Effector memory CD4-positive, alpha-beta T cell (primary cell): ENCODE measurements around the gene CATSPERZ.
"Not testable (repeated sequence)": the region's sequence is repeated elsewhere in the genome, so short reads cannot be mapped to it uniquely, and the experiment has no call there.

Experiments
- DNase-seq, 3 donors: peaks; one replicate each; pipeline ENCODE4 v3.0.0-alpha.2; 2020
- H3K27ac ChIP-seq: 2 replicates; pipeline ENCODE4 v1.7.0; 2013; ENCODE audit warnings: mild to moderate bottlenecking, low read length, moderate library complexity; ENCODE audit not compliant: insufficient read depth, poor library complexity, severe bottlenecking
- H3K27me3 ChIP-seq: replicated peaks from 2 replicates; pipeline ENCODE4 v1.7.0; 2013; ENCODE audit warnings: mild to moderate bottlenecking, low read length; ENCODE audit not compliant: insufficient read depth, control insufficient read depth, poor library complexity, severe bottlenecking
- H3K36me3 ChIP-seq: 2 replicates; pipeline ENCODE4 v1.7.0; 2013; ENCODE audit warnings: mild to moderate bottlenecking, low read length, moderate library complexity; ENCODE audit not compliant: control insufficient read depth, insufficient read depth
- H3K4me1 ChIP-seq: 2 replicates; pipeline ENCODE4 v1.7.0; 2013; ENCODE audit warnings: low read length, mild to moderate bottlenecking; ENCODE audit not compliant: control insufficient read depth, insufficient read depth, poor library complexity, severe bottlenecking
- H3K4me3 ChIP-seq: 2 replicates; pipeline ENCODE4 v1.7.0; 2013; ENCODE audit warnings: low read length, low read depth, mild to moderate bottlenecking; ENCODE audit not compliant: insufficient read depth, poor library complexity, severe bottlenecking
- H3K9me3 ChIP-seq: 2 replicates; pipeline ENCODE4 v1.7.0; 2013; ENCODE audit warnings: mild to moderate bottlenecking, low read length, moderate library complexity; ENCODE audit not compliant: control insufficient read depth

CATSPERZ gene

DNA sequence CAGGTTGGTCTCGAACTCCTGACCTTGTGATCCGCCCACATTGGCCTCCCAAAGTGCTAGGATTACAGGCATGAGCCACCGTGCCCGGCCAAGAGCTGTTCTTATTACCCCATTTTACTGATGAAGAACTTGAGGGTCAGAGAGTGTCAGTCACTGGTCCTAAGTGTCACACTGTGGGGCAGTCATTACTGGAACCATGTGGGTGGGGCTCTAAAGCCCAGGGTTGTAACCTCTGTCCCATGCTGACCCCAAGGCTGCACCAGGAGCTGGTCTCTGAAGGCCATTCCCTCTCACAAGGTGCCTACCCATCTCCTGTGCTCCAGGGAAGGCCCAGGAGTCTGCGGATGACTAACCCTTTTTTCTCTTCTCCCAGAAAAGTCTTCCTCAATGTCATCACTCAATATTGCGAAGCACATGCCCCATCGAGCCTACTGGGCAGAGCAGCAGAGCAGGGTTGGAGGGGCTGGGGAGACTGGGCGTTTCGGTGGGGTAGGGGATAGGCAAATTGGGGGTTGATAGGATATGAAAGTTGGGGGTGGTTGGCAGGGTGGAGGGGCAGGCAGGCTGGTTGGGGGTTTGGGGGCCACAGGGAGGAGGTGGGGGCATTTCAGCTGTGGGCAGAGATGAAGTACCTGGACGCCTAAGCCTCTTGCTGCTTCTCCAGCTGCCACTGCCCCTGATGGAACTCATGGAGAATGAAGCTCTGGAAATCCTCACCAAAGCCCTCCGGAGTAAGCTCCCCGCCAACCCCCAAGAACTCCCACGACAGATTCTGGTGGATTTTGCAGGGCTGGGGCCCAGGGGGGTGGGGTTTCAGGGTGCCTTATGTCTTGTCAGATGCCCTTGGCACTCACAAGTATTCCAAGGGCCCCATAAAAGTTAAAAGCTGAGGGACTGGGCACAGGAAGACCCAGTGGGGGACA lies 3.2 kb downstream of the CATSPERZ start:
- H3K4me1 ChIP-seq, result peaks cover 45% of the 10 kb centered on the region
- DNase-seq, result no peak
- peak overlapping the region; percentile 88 for H3K27ac ChIP-seq

DNA sequence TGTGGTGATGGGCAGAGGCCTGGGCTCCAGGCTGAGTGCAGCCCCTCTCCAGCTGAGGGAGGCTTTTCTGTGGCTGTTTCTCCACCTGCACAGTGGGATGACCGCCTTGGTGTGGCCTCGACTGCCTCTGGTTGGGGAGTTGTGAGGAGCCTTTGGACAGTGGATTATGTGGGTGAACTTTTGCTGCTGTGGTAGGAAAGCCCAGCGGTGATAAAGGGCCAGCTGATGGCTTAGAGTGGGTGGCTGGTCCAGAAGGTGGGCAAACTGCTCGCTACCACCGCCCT lies 3.8 kb downstream of the CATSPERZ start:
- Histone ChIP-seq H3K27ac (peak overlapping the region; percentile 88), H3K4me1 (peaks cover 44% of the 10 kb centered on the region), H3K4me3 (peak overlapping the region; percentile 81), H3K9me3 (no peaks in the 10 kb centered on the region), H3K36me3 (no peaks in the 10 kb centered on the region), H3K27me3 (peaks cover 29% of the 10 kb centered on the region)
- no peak for DNase-seq

More for the DNA sequence above, 3.2 kb downstream of the CATSPERZ start:
- Histone ChIP-seq H3K4me3 (peak overlapping the region; percentile 81), H3K27me3 (peaks cover 35% of the 10 kb centered on the region), H3K36me3 (no peaks in the 10 kb centered on the region), H3K9me3 (no peaks in the 10 kb centered on the region)

DNA sequence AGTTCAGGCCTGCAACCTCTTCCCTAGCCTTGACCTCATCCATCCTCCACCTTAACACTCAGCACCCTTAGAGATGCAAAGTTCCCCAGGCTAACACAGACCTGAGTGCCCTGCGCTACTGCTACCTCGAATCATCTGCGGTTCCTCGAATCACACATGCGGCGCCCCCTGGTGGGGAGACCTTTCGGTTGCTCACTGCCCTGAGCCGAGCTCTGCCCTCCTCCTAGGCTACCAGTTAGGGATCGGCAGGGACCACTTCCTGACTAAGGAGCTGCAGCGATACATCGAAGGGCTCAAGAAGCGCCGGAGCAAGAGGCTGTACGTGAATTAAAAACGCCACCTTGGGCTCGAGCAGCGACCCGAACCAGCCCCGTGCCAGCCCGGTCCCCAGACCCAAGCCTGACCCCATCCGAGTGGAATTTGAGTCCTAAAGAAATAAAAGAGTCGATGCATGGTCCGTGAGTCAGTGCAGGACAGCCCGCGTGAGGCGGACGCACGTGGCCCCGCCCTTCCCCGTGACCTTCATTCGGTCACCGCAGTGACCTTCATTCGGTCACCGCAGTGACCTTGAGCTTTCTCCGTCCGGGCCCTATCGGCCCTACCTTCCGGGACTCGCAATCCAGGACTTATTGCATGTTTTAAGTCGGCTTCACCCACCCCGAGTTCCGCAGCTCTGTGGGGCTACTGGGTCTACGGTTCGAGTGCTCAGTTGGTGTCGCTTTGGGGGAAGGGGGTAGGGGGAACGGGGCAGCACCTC lies 4.3 kb downstream of the CATSPERZ start:
- Histone ChIP-seq H3K4me1 (peaks cover 39% of the 10 kb centered on the region), H3K4me3 (peak overlapping the region; percentile 81), H3K27me3 (peaks cover 24% of the 10 kb centered on the region), H3K36me3 (no peaks in the 10 kb centered on the region), H3K9me3 (no peaks in the 10 kb centered on the region), H3K27ac (peak overlapping the region; percentile 88)
- peak; percentile 77 to 88 (median 82) for DNase-seq

DNA sequence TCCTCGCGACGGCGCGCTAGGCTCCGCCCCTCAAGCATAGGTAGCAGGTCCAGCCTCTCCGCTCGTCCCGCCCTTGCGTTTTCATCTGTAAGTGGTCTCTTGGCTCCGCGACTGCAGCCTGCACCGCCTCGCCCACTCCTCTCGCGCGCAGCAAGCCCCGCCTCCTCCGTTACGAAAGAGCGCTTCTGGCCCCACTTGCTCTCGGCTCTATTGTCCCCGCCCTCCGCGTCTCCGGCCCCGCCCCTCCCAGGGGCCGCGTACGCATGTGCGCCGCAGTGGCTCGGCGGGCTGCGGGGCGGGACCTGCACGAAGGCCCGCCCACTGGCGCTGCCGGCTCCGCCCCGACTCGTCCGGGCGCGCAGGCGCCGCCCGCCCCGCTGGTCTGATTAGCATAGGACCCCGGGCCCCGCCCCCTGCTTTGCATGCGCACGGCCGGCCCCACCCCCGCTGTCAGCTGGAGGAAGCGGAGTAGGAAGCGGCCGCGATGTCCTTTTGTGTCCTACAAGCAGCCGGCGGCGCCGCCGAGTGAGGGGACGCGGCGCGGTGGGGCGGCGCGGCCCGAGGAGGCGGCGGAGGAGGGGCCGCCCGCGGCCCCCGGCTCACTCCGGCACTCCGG lies 5.0 kb downstream of the CATSPERZ start, which contains the start of gene ESRRA:
TSS of gene ESRRA (plus strand) at position 450 of the 616 bp plus-strand sequence. CDS start 1,656 bp downstream, outside the sequence.
- H3K9me3 ChIP-seq, result no peaks in the 10 kb centered on the region
- no peaks in the 10 kb centered on the region for H3K36me3 ChIP-seq
- DNase-seq, result peak; percentile 98 to 100 (median 99)
- H3K4me3 ChIP-seq, result peak within 1 kb of the TSS; percentile 81
- peak within 1 kb of the TSS; percentile 88 for H3K27ac ChIP-seq
- peaks cover 17% of the 10 kb centered on the region for H3K27me3 ChIP-seq
- H3K4me1 ChIP-seq, result peaks cover 32% of the 10 kb centered on the region

DNA sequence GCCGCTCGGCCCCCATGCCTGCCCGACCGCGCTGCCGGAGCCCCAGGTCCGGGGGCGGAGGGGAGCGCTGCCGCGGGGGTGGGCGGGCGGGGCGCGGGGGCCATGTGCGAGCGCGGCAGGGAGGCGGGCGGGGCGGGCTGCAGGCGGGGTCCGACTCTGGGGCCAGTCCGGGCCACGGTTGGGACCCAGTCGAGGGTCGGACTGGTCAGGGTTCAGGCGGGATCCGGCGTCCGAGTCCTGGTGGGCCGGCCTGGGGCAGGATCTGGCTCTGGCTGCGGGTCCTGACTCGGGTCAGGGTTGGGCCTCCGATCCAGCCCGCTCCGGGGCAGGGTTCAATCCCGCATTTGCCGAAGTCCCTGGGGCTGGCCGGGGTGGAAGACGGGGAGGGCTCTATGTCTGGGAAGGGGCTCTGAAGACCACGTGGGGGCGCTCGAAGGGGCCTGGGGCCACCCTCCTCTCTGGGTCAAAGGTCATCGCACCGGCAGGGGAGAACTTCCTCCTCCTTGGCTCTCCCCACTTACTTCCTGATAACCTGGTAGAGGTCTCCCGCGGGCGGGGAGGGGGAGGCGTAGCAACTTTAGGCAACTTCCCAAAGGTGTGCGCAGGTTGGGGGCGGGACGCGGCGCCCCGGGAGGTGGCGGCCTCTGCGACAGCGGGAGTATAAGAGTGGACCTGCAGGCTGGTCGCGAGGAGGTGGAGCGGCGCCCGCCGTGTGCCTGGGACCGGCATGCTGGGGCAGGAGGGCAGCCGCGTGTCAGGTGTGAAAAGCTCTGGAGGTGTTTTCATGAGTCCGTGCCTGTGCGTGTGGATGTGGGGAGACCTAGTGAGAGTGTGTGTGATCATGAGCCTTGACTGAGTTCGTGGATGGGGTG lies 5.8 kb downstream of the CATSPERZ start:
- Histone ChIP-seq H3K36me3 (no peaks in the 10 kb centered on the region), H3K4me3 (peak overlapping the region; percentile 65), H3K4me1 (peaks cover 25% of the 10 kb centered on the region), H3K9me3 (no peaks in the 10 kb centered on the region), H3K27me3 (peaks cover 10% of the 10 kb centered on the region), H3K27ac (peak overlapping the region; percentile 67)
- peak; percentile 50 to 67 (median 61) for DNase-seq

DNA sequence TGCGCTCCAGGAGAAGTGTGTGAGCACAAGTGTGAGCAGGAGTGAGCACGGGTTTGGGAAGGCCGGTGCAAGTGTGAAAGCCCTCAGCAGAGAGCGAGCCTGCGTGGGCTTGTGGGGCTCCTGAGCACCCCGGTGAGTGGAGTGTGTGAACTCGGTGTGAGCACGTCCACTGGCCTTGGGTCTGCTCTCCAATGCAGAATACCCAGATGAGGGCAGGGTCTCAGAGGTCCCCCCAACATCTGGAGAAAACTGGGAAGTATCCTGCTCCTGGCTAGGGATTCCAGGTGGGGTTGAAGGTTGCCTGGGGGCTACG lies 6.4 kb downstream of the CATSPERZ start:
- H3K4me1 ChIP-seq, result peaks cover 21% of the 10 kb centered on the region
- no peak for DNase-seq
- peaks cover 4% of the 10 kb centered on the region for H3K27me3 ChIP-seq
- H3K36me3 ChIP-seq, result no peaks in the 10 kb centered on the region
- H3K4me3 ChIP-seq, result peak overlapping the region; percentile 65
- H3K27ac ChIP-seq, result peak overlapping the region; percentile 67
- no peaks in the 10 kb centered on the region for H3K9me3 ChIP-seq

DNA sequence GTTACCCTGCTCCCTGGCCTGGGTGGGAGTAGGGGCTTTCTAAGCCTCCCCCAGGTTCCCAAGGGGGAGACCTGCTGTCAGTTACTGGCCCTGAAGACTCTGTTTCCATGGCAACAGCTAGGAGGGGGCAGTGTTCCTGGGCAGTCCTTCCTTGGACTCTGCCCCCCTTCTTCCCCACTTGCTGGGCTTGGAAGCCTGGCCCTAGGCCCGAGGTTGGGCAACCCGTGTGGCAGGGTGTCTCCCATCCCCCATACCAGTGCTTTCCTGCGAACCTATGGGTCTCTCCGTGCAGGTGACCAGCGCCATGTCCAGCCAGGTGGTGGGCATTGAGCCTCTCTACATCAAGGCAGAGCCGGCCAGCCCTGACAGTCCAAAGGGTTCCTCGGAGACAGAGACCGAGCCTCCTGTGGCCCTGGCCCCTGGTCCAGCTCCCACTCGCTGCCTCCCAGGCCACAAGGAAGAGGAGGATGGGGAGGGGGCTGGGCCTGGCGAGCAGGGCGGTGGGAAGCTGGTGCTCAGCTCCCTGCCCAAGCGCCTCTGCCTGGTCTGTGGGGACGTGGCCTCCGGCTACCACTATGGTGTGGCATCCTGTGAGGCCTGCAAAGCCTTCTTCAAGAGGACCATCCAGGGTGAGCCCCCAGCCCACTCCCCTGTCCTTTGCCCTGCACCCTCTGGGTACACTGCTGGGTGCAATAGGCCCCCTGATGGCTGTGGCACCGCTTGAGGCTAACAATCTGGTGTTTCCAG lies 6.9 kb downstream of the CATSPERZ start:
- H3K36me3 ChIP-seq, result no peaks in the 10 kb centered on the region
- no peaks in the 10 kb centered on the region for H3K27me3 ChIP-seq
- H3K9me3 ChIP-seq, result no peaks in the 10 kb centered on the region
- DNase-seq, result no peak
- H3K4me1 ChIP-seq, result peaks cover 19% of the 10 kb centered on the region
- no peak overlapping the region for H3K4me3 ChIP-seq
- H3K27ac ChIP-seq, result peak overlapping the region; percentile 67

DNA sequence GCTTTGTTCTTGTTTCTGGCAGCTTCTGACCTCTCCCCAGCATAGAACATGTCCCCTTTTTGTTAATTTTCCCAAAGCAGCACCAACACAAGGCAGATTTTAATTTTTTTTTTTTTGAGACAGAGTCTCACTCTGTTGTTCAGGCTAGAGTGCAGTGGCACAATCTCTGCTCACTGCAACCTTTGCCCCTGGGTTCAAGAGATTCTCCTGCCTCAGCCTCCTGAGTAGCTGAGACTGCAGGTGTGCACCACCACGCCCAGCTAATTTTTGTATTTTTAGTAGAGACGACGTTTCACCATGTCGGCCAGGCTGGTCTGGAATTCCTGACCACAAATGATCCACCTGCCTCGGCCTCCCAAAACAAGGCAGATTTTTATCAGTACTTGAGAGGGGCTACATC lies 7.6 kb downstream of the CATSPERZ start:
- not testable (repeated sequence) for DNase-seq, H3K36me3 ChIP-seq, H3K9me3 ChIP-seq, H3K27ac ChIP-seq, H3K27me3 ChIP-seq, H3K4me3 ChIP-seq
- H3K4me1 ChIP-seq, result peaks cover 19% of the 10 kb centered on the region

DNA sequence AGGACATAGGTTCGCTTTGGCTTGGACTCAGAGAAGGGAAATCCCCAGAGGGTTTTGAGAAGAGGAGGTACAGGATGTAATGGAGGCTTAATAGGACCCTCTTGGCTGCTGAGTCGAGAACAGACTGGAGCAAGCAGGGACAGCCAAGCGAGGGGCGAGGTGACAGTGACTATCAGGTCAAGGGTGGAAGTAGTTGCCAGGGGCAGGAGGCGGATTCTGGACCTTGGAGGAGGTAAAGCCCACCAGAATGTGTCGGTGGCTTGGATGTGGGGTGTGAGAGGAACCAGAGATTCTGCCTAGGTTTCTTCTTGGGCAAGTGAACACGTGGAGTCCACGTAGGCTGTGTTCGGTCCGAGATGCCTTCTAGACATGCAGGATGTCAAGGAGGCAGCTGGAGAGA lies 12.8 kb downstream of the CATSPERZ start:
- no peak overlapping the region for H3K27ac ChIP-seq
- H3K9me3 ChIP-seq, result no peaks in the 10 kb centered on the region
- DNase-seq, result no peak
- peaks cover 13% of the 10 kb centered on the region for H3K36me3 ChIP-seq
- H3K27me3 ChIP-seq, result no peaks in the 10 kb centered on the region
- no peak overlapping the region for H3K4me3 ChIP-seq
- peaks cover 7% of the 10 kb centered on the region for H3K4me1 ChIP-seq
